K562 (cell line): ENCODE results near the gene FADD. TPM values are rescaled to one million over a fixed set of nuclear protein-coding genes. Genes with fewer than 3 reads are reported as not detected.

Experiments
- ARID1B ChIP-seq: fragments of 450-650 bp; IDR thresholded peaks from 2 replicates; pipeline ENCODE4 v1.6.1; 2016; ENCODE audit warnings: antibody characterized with exemption, mild to moderate bottlenecking, inconsistent platforms
- CBX8 ChIP-seq: fragments of 200-600 bp; sonication (generic); IDR thresholded peaks from 2 replicates; pipeline ENCODE4 v1.6.1; 2012; ENCODE audit warnings: borderline replicate concordance, mixed run types, low read depth, mild to moderate bottlenecking, moderate library complexity, mixed read lengths, low read length, control low read depth, inconsistent platforms; ENCODE audit not compliant: poor library complexity, severe bottlenecking; ENCODE audit errors: extremely low read depth
- CHD1 ChIP-seq: fragments of 200-600 bp; sonication (generic); IDR thresholded peaks from one replicate; pipeline ENCODE4 v1.6.1; 2012; ENCODE audit warnings: mild to moderate bottlenecking, moderate library complexity, low read length, inconsistent platforms
- CTBP1 ChIP-seq: fragments of 450-650 bp; IDR thresholded peaks from 2 replicates; pipeline ENCODE4 v1.6.1; 2016; ENCODE audit warnings: borderline replicate concordance
- ELF4 ChIP-seq: fragments of 450-650 bp; formaldehyde crosslinking; IDR thresholded peaks from 2 replicates; pipeline ENCODE4 v1.4.0; 2022; ENCODE audit warnings: missing genetic modification characterization
- EP300 ChIP-seq: IDR thresholded peaks from 2 replicates; pipeline ENCODE4 v1.6.1; 2012; ENCODE audit warnings: low read length, improper control_type of control experiment
- ESRRA ChIP-seq: fragments of 450-650 bp; IDR thresholded peaks from 2 replicates; pipeline ENCODE4 v1.6.1; 2014; ENCODE audit warnings: low read depth, mild to moderate bottlenecking, moderate library complexity, borderline replicate concordance
- ETV5 ChIP-seq: sonication (generic); formaldehyde crosslinking; IDR thresholded peaks from 2 replicates; pipeline ENCODE4 v1.4.0; 2020; ENCODE audit warnings: low read depth, mild to moderate bottlenecking, missing genetic modification reagents
- GATA2 ChIP-seq: sonication (generic); formaldehyde crosslinking; IDR thresholded peaks from 2 replicates; pipeline ENCODE4 v1.4.0; 2020; ENCODE audit warnings: mild to moderate bottlenecking, missing genetic modification reagents
- GTF2F1 ChIP-seq: IDR thresholded peaks from 2 replicates; pipeline ENCODE4 v1.6.1; 2011; ENCODE audit warnings: low read depth, low read length, improper control_type of control experiment
- HDAC1 ChIP-seq, 2 experiments: fragments of 450-650 bp; IDR thresholded peaks; 2 replicates each; pipeline ENCODE4 v1.6.1; 2016 to 2017; ENCODE audit warnings: inconsistent platforms in 1 of 2, mild to moderate bottlenecking in 1 of 2, moderate library complexity in 1 of 2
- HMG20B ChIP-seq: fragments of 250-450 bp; sonication (Bioruptor Pico); IDR thresholded peaks from 2 replicates; pipeline ENCODE4 v1.5.0; 2021; ENCODE audit warnings: mild to moderate bottlenecking
- KAT2B ChIP-seq: IDR thresholded peaks from one replicate; pipeline ENCODE4 v1.6.1; 2012; ENCODE audit warnings: low read depth, mild to moderate bottlenecking, control low read depth, inconsistent platforms, low read length, moderate library complexity
- PHF21A ChIP-seq: fragments of 450-650 bp; IDR thresholded peaks from 2 replicates; pipeline ENCODE4 v1.6.1; 2017; ENCODE audit warnings: low read depth, borderline replicate concordance
- ZKSCAN8 ChIP-seq: fragments of 200-800 bp; sonication (Bioruptor generic); IDR thresholded peaks from 2 replicates; pipeline ENCODE4 v1.6.1; 2016; ENCODE audit warnings: missing genetic modification characterization, missing compliant biosample characterization
- ZNF184 ChIP-seq: sonication (generic); formaldehyde crosslinking; IDR thresholded peaks from 2 replicates; pipeline ENCODE4 v1.5.0; 2020; ENCODE audit warnings: missing genetic modification reagents
- ZNF583 ChIP-seq: fragments of 250-450 bp; sonication (Bioruptor Pico); IDR thresholded peaks from 2 replicates; pipeline ENCODE4 v1.4.0; 2020
- ZNF644 ChIP-seq: fragments of 200-800 bp; sonication (Bioruptor generic); IDR thresholded peaks from 2 replicates; pipeline ENCODE4 v1.6.1; 2016; ENCODE audit warnings: low read depth, missing genetic modification characterization, missing compliant biosample characterization
- polyA plus RNA-seq, 8 experiments: library from polyadenylated mRNA; depleted of rRNA in 4 of 8; stranded (reverse) in 5 of 8; unstranded in 3 of 8; fragments of >200 nt; fragmentation: Nextera tagmentation in 2 of 8; fragmentation: Illumina TruSeq in 1 of 8; extraction: Ambion mirVana in 2 of 8; extraction: Trizol in 1 of 8; gene quantifications; 2 replicates each; pipeline versions ENCODE4 v1.2.1 to v1.2.3, GENCODE V29; 2011 to 2014; ENCODE audit warnings: inconsistent platforms in 1 of 8, missing spikeins in 1 of 8
- total RNA-seq, 7 experiments: library from RNA; depleted of rRNA in 6 of 7; stranded (reverse); fragments of >200 nt in 6 of 7; fragmentation: Illumina TruSeq in 2 of 7; extraction: Trizol in 2 of 7; gene quantifications; 2 replicates each; pipeline versions ENCODE4 v1.2.1 to v1.2.3, GENCODE V29; 2011 to 2021; ENCODE audit warnings: low replicate concordance in 1 of 7
- TF ChIP-seq, protein P1 (sequence below), 2 experiments: fragments of 450-650 bp; conservative IDR thresholded peaks; 2 replicates each; pipeline ENCODE4 v1.6.1; 2017; ENCODE audit warnings: mild to moderate bottlenecking in 2 of 2, moderate library complexity in 2 of 2
- TF ChIP-seq, protein P2 (sequence below): fragments of 450-650 bp; IDR thresholded peaks from 2 replicates; pipeline ENCODE4 v1.6.1; 2018; ENCODE audit warnings: mild to moderate bottlenecking, low read depth; ENCODE audit not compliant: partially characterized antibody
- TF ChIP-seq, protein P3 (sequence below): fragments of 450-650 bp; formaldehyde crosslinking; IDR thresholded peaks from 2 replicates; pipeline ENCODE4 v1.4.0; 2020; ENCODE audit warnings: mild to moderate bottlenecking
- TF ChIP-seq, protein P4 (sequence below): fragments of 250-450 bp; sonication (Bioruptor Pico); IDR thresholded peaks from 2 replicates; pipeline ENCODE4 v1.8.0; 2022; ENCODE audit warnings: moderate library complexity, mild to moderate bottlenecking, inconsistent platforms
- TF ChIP-seq, protein P5 (sequence below): fragments of 250-450 bp; sonication (Bioruptor Pico); IDR thresholded peaks from 2 replicates; pipeline ENCODE4 v1.8.0; 2022; ENCODE audit warnings: inconsistent platforms, mild to moderate bottlenecking, moderate library complexity, borderline replicate concordance

FADD gene
- total and polyA plus RNA-seq, 9 of the 15 experiments (the other 6 are each of a cell fraction or from before 2014, with no cell fraction given) = 0.29 to 26.9 (median 20.4) TPM

DNA sequence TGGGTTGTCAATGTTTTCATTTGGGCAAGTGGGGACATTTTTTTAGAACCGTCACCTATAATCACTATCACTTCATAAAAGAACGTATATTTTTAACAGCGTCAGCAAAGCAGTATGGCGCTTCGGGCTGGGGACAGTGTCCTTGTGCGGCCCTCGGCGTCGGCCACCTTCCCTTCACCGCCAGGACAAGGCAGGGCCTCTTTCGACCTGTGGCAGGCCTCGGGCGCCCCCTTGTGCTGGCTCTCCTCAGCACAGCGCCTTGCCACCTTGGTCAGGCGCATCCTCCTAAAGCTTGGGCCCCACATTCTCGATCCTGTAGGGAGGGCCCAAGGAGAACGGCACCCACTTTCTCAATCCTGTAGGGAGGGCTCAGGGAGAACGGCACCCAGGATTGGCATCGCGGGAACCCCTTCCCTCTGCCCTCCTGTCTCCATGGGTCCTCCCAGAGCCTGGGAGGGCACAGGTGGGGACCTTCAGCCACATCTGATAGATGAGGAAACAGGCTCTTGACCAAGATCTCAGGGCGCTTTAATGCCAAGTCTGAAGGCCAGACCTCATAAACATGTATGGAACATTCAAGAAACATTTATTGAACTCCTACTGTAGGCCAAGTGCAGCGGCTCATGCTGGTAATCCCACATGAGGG, 11.5 kb upstream of the FADD start (continued):
- TF ChIP-seq, protein P1, sequence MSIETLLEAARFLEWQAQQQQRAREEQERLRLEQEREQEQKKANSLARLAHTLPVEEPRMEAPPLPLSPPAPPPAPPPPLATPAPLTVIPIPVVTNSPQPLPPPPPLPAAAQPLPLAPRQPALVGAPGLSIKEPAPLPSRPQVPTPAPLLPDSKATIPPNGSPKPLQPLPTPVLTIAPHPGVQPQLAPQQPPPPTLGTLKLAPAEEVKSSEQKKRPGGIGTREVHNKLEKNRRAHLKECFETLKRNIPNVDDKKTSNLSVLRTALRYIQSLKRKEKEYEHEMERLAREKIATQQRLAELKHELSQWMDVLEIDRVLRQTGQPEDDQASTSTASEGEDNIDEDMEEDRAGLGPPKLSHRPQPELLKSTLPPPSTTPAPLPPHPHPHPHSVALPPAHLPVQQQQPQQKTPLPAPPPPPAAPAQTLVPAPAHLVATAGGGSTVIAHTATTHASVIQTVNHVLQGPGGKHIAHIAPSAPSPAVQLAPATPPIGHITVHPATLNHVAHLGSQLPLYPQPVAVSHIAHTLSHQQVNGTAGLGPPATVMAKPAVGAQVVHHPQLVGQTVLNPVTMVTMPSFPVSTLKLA (conservative IDR thresholded peaks at IDR 0.05) = 0 out of 4 replicates have a peak, but pooled peaks of 1 of the 2 experiments have one; percentile 26
- no peak for TF ChIP-seq PHF21A
- TF ChIP-seq ETV5 (CRISPR knock-in tag) = no peak
- no peak for TF ChIP-seq ZNF583 (CRISPR knock-in tag)
- no peak for TF ChIP-seq ZKSCAN8 (CRISPR knock-in tag)
- 0 out of 4 replicates have a peak, but pooled peaks of 1 of the 2 experiments have one; percentile 2 for TF ChIP-seq HDAC1 (IDR thresholded peaks at IDR 0.05)
- TF ChIP-seq GATA2 (CRISPR knock-in tag) = no peak
- TF ChIP-seq, protein P2, sequence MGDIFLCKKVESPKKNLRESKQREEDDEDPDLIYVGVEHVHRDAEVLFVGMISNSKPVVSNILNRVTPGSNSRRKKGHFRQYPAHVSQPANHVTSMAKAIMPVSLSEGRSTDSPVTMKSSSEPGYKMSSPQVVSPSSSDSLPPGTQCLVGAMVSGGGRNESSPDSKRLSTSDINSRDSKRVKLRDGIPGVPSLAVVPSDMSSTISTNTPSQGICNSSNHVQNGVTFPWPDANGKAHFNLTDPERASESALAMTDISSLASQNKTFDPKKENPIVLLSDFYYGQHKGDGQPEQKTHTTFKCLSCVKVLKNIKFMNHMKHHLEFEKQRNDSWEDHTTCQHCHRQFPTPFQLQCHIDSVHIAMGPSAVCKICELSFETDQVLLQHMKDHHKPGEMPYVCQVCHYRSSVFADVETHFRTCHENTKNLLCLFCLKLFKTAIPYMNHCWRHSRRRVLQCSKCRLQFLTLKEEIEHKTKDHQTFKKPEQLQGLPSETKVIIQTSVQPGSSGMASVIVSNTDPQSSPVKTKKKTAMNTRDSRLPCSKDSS = no peak
- no peak for TF ChIP-seq ARID1B
- TF ChIP-seq KAT2B = no peak
- no peak for TF ChIP-seq CHD1
- TF ChIP-seq, protein P3, sequence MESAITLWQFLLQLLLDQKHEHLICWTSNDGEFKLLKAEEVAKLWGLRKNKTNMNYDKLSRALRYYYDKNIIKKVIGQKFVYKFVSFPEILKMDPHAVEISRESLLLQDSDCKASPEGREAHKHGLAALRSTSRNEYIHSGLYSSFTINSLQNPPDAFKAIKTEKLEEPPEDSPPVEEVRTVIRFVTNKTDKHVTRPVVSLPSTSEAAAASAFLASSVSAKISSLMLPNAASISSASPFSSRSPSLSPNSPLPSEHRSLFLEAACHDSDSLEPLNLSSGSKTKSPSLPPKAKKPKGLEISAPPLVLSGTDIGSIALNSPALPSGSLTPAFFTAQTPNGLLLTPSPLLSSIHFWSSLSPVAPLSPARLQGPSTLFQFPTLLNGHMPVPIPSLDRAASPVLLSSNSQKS (CRISPR knock-in tag) = no peak
- no peak for TF ChIP-seq HMG20B (CRISPR knock-in tag)
- TF ChIP-seq CBX8 = no peak
- peak; percentile 57; the same call in 1 of the 2 replicates for TF ChIP-seq ZNF184 (CRISPR knock-in tag)
- no peak for TF ChIP-seq ELF4
- no peak for TF ChIP-seq GTF2F1
- TF ChIP-seq ESRRA = 0 out of 2 replicates have a peak, but pooled peaks have one; percentile 15
- TF ChIP-seq EP300 = no peak
- TF ChIP-seq, protein P4, sequence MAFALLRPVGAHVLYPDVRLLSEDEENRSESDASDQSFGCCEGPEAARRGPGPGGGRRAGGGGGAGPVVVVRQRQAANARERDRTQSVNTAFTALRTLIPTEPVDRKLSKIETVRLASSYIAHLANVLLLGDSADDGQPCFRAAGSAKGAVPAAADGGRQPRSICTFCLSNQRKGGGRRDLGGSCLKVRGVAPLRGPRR (CRISPR knock-in tag) = no peak
- TF ChIP-seq CTBP1 = peak; percentile 50; the same call in 1 of the 2 replicates
- TF ChIP-seq ZNF644 = no peak
- TF ChIP-seq, protein P5, sequence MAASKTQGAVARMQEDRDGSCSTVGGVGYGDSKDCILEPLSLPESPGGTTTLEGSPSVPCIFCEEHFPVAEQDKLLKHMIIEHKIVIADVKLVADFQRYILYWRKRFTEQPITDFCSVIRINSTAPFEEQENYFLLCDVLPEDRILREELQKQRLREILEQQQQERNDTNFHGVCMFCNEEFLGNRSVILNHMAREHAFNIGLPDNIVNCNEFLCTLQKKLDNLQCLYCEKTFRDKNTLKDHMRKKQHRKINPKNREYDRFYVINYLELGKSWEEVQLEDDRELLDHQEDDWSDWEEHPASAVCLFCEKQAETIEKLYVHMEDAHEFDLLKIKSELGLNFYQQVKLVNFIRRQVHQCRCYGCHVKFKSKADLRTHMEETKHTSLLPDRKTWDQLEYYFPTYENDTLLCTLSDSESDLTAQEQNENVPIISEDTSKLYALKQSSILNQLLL (CRISPR knock-in tag) = no peak
